Suppressor macrophage treated with lipopolysaccharide for 1 hour (primary cell): ENCODE data around the gene COA8.

Experiments used
- DNase-seq, 3 donors: peaks; one replicate each; pipeline ENCODE4 v3.0.0-alpha.2; 2020 to 2022

Gene COA8

GRCh38 chr14:103549361-103550311 is 13.1 kb upstream of the COA8 start:
- no peak for DNase-seq

GRCh38 chr14:103550451-103551337 is 12.1 kb upstream of the COA8 start:
- no peak for DNase-seq

GRCh38 chr14:103551338-103551762 is 11.4 kb upstream of the COA8 start:
- DNase-seq = no peak

GRCh38 chr14:103552011-103552845 is 10.5 kb upstream of the COA8 start:
- no peak for DNase-seq

- no peak for DNase-seq
These were observed 9.9 kb upstream of the COA8 start for GRCh38 chr14:103552846-103553210.

- no peak for DNase-seq
These were observed 7.0 kb upstream of the COA8 start for GRCh38 chr14:103555559-103556337.

GRCh38 chr14:103556946-103557758 is 5.6 kb upstream of the COA8 start:
- no peak for DNase-seq

GRCh38 chr14:103558071-103558882 is 4.5 kb upstream of the COA8 start:
- DNase-seq = no peak

GRCh38 chr14:103559766-103560165 is 3.0 kb upstream of the COA8 start:
- no peak for DNase-seq

GRCh38 chr14:103560691-103561090 is 2.1 kb upstream of the COA8 start:
- peak in 1 of 3 donors; percentile 32 for DNase-seq

- DNase-seq = peak; percentile 47 to 66 (median 50)
These were observed 1.2 kb upstream of the COA8 start for GRCh38 chr14:103561381-103562178.

GRCh38 chr14:103562179-103562428 is 656 bp upstream of the COA8 start:
- DNase-seq = peak; percentile 62 to 81 (median 67)

GRCh38 chr14:103563226-103563620 is 463 bp downstream of the COA8 start:
- no peak for DNase-seq

- DNase-seq = no peak
These were observed 1.2 kb downstream of the COA8 start for GRCh38 chr14:103563844-103564505.

GRCh38 chr14:103568952-103569351 is 6.2 kb downstream of the COA8 start:
- no peak for DNase-seq

GRCh38 chr14:103569408-103569807 is 6.6 kb downstream of the COA8 start:
- DNase-seq = no peak

GRCh38 chr14:103574104-103574503 is 11.3 kb downstream of the COA8 start:
- no peak for DNase-seq

- no peak for DNase-seq
These were observed 12.0 kb downstream of the COA8 start for GRCh38 chr14:103574707-103575285.
